ENCODE data around the gene GALNT16.

Gene GALNT16

DNA sequence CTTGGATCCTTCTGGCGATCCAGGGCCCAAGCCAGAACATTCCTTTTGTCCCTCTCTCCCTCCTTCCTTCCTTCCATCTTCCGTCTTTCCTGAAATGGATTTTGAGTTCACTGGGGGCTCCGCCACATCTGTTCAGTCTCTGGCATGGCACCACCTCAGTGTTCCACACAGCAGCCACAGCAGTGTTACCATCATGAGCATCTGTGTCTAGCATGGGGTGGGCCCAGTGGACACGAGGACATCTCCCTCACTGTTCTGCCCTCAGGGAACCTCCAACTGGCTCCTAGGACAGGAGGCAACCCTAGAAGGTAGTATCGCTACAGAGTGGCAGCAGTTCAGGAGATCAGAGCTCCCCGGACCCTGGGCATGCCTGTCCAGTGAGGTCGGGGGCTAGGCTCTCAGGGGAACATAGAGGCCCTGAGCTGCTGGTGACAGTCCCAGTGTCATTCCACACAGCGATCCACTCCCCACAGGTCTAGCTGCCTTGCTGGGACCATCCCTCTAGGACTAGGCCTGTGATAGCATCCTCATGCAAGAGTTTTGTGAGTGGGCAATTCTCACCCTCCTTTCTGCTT is 59.0 kb downstream of the GALNT16 start:
- no peak for ATAC-seq

DNA sequence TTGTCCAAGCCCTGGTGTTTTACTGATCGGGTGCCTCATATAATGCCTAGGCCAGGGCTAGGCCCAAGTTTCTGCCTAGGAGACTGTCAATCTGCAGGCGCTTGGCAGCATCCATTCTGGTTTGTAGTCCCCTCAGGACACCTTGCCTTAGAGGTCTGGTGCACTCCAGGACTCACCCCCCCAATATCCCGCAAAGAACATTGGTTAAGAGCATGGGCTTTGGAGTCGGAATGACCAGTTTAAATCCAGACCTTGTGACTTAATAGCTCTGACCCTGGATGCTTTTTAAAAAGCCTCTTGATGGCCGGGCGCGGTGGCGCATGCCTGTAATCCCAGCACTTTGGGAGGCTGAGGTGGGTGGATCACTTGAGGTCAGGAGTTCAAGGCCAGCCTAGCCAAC is 60.0 kb downstream of the GALNT16 start:
- no peak for ATAC-seq

DNA sequence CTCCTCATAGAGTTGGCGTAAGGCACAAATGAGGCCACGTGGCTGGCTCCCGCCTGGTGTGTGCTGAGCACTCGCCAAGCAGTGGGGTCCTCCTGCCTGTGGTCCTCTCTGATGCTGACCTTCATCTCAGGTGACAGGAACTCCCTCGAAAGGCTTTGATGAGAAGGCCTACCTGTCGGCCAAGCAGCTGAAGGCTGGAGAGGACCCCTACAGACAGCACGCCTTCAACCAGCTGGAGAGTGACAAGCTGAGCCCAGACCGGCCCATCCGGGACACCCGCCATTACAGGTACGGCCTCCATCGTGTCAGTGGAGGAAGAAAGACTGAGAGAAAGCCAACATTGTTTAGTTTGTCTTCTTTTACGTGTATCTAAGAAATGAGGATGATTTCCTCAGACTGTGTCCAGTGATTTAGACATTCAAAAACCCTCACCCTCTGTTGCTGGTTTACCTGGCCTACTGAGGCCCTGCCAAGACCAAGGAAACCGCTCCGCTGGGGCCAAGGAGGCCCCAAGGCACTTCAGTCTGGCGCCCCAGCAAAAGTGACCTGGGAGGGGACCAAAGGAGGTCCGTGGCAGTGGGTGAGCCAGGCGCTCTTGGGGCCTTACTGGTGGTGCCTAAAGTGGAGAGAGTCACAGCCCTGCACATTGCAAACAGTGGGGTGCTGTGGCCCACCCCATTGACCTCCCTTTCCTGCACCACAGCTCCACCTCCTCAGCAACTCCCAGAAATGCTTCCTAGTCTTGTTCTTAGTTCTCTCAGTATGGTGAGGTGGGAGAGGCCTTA is 60.8 kb downstream of the GALNT16 start:
- no peak for ATAC-seq

GRCh38 chr14:69321601-69322330 is 61.8 kb downstream of the GALNT16 start:
- ATAC-seq: no peak

DNA sequence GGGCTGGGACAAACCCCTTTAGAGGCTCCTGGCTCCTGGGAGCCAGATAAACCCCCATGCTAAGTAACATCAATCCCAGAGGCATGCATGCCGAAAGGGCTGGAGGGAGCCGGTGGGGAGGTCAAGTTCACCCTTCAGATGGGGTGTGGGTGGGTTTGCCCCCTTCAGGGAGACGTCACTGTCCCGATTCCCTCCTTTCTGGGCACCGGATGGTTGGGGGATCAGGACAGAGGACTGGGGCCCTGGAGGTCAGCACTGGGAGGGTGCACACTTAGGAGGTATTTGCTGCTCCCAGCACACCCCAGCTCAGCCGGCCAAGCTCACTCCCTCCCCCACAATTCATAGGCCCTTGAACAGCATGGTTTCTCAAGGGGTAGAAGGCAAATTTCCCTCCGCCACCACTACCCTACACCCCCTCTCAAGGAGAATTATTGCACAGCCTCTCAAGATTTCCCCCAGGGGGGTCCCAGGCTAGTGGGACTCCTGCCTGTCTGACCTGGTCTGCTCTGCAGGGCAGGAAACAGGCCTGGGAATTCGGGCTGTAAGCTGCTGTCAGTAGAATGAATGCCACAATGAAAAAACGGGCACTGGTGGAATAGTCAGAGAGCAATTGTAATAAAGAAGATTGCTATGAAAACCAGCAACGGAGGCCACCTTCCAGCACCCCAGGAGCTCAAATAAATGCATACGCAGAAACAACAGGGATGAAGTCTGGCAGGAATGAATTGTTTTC is 63.5 kb downstream of the GALNT16 start:
- no peak for ATAC-seq

DNA sequence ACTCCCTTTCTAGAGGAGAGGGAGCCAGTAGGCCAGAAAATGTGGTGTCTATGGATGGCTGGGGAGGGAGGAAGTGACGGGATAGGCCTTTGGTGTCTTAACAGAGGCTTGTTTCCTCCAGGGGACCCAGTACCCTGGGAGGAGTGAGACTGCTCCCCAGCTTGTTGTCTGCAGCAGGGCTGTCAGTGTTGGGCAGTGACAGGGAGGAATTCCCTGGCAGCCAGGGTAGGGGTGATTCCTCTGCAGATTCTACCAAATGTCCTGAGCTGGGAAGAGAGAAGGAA is 64.0 kb downstream of the GALNT16 start:
- ATAC-seq: no peak

DNA sequence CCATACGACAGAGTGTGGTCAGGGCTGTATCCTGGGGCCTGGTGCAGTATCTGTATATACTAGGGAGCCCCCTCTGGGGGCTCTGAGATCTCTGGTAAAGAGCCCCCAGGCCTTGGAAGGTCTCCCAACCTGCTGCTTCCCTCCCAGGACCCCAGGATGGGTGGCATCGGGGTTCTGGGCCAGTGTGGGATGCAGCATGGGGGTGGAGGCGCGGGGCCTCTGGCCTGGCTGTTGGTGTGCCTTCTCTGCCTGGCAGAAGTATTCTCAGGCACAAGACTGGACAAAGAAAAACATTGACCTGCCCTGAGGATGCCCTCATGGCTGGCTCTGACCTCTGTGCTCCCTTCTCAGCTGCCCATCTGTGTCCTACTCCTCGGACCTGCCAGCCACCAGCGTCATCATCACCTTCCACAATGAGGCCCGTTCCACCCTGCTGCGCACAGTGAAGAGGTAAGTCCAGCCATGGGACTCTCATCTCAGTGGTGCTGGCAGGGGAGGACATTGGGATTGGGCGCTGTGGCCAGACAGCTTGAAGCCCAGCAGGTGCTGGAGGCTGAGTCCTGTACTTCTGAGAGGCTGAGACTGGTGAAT is 64.5 kb downstream of the GALNT16 start:
- ATAC-seq: no peak

DNA sequence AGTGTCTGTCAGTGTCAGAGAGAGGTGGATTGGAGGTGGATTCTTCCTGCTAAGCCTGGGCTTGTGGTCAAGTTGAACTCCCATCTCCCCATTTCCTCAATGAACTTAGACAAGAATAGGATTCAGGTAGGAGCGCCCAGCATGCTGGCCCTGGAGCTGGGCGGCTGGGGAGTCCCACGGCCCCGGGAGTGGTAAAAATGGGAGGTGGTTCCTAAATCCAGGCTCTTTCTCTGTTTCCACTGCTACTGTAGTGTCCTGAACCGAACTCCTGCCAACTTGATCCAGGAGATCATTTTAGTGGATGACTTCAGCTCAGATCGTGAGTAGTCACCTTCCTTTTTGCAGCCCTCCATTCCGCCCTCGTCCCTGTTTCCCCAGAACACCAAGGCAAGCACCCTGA is 65.1 kb downstream of the GALNT16 start:
- no peak for ATAC-seq

- no peak for ATAC-seq
Measured at GRCh38 chr14:69325646-69326265, 65.8 kb downstream of the GALNT16 start.

GRCh38 chr14:69326611-69327010 is 66.7 kb downstream of the GALNT16 start:
- no peak for ATAC-seq

- ATAC-seq: no peak
Measured at GRCh38 chr14:69327507-69327906, 67.5 kb downstream of the GALNT16 start.

DNA sequence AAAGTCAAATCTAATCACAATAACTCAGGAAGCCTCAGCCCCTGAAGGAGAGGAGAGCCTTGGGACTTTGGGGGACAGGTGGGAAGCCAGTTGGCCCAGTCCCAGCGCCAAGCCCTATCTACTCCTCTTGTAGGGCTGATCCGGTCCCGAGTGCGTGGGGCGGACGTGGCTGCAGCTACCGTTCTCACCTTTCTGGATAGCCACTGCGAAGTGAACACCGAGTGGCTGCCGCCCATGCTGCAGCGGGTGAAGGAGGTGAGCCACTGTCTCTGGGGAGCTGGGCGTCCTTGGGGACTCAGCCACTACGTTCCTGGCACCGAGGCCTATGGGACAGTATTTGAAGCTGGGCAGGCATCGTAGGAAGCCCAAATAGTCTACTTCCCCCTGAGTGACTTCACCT is 68.4 kb downstream of the GALNT16 start:
- ATAC-seq: no peak

GRCh38 chr14:69328765-69329164 is 68.8 kb downstream of the GALNT16 start:
- no peak for ATAC-seq

- no peak for ATAC-seq
Measured at GRCh38 chr14:69331206-69331605, 71.2 kb downstream of the GALNT16 start.

DNA sequence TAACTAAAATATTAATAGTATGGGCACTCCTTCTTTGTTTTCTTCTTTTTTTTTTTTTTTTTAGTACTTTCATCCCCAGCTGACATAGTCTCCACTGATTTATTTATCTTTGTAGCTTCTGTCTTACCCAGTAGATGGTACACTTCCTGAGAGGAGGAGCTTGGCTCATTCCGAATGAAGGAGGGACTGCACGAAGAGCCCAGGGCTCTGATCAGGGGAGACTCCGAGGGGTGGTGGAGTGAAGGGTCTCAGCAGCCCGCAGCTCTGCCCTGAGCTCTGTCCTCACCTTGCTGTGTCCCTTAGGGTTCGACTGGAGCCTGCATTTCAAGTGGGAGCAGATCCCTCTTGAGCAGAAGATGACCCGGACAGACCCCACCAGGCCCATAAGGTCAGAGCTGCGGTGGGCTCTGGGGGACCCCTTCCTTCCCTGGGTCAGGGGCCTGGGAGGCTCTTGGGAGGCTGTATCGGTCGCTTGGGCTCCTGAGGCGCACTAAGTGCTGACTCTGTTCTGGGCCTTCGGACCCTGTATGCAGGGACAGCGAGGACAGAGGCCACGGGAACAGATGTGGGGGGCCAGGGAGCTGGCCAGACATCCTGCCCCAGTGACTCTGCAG is 72.9 kb downstream of the GALNT16 start:
- no peak for ATAC-seq

DNA sequence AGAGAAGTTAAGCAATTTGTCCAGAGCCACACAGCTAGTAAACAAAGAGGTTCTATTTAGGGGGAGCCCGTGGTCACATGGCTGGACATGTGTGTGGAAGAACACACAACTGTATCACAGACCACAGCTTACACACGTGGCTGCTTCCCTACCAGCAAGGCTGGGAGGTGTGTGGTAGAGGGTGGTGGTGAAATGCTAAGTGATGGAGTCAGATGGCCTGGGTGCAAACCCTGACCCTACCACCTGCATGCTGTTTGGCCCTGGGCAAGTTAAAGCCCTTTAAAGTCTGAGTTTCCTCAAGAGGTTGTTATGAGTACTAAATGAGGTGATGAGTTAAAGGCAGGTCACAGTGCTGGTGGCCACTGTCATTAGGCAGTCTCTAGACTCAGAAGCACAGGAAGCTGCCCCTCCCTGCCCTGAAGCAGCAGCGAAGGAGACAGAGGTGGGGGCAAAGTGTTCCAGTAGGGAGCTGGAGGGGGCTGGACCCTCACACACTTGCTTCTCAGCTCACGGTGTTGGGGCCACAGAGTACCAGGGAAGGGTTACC is 73.9 kb downstream of the GALNT16 start:
- no peak for ATAC-seq

DNA sequence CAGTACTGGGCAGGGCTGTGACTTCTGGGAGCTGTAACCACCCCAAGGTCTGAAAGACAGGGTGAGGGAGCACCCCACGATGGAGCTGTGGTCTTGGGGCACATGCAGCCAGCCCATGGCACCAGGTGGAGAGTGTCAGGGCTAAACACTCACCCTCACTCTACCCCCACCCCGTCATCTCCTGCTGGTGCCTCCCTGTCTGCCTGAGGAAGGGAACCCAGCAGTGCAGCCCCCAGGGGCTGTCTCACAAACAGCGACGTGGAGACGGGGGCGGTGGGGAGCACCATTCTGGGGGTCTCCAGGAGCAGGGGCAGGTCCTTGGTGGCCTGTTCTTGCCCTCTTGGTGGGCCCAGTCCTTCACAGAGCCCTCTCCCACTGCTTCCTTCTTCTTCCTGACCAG is 74.6 kb downstream of the GALNT16 start:
- ATAC-seq: no peak

DNA sequence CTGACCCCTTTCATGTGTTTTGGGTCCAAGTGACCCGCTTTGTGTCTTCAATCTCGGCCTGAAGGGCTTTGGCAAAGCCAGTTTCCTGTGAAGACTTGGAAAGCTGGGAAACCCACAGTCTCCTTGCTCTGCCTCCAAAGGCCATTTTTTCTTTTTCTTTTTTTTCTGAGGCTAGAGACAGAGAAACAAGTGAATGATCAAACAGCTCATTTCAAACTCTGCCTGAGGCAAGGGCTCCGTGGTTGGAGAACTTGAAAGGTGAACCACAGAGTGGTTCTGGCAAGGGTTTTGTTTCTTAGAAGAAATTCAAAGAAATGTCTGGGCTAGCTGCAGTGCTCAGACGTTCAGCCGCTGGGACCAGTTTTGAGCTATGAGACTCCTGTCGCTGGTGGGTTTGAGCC is 75.4 kb downstream of the GALNT16 start:
- ATAC-seq: no peak

DNA sequence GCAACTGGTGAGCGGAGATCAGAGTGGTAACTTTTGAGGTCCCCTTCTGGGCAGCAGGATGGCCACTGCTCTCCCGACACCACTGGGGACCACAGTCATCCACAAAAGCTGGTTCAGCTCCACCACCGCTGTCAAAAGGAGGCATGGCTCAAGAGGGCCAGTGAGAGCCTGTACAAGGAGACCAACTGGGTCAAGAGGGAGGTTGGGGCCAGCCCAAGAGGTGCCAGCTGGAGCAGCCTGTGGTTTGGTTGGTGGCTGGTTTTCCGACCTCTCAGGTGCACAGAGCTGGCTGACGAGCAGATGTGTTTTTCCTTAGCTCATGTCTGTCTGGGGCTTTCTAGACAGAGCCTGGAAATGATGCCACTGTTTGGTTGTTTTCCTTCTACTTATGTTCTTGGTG is 78.0 kb downstream of the GALNT16 start:
- no peak for ATAC-seq

- no peak for ATAC-seq
Measured at GRCh38 chr14:69339426-69339825, 79.5 kb downstream of the GALNT16 start.

DNA sequence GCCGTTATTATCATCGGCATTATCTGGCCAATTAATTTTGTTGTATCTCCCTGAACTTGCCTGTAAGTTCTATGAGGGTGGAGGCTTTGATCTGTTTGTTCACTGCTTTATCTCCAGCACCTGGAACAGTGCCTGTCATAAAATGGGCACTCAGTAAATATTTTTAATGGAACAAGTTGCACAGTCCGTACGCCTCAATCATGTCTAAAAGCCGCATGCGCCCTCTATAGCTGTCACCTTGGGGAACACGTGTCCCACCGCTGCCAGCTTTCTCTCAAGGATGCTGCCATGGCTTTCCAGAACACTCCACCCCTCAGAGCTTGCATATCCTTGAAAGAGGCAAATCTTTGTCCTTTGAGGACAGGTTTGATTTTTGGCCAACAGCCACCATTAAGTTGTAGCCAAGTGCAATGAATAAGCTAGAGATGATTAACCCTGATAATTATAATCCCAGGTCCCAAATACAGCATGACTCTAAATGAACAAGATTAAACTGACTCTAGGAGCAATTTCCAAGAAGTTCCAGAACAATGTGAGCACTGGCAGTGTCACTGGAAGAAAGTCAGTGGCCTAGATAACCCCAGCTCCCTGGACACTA is 83.1 kb downstream of the GALNT16 start:
- ATAC-seq: no peak

DNA sequence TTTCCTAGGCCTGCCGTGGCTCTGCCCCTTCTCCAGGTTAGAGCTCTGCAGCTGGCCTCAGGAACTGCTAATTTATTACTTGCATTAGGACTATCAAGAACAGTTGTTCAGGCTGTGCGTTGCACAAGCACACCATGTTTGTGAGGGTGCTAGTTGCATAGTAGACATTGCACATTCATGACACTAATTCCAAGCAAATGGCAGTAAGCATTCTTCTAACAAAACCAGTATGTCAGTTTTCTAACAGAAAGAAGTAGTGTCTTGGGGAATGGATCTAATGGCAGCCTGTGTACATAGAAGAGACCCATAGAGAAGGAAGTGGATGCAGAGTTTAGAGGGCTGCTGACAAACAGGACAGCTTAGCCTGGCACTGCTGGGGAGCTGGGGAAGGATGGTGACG is 84.2 kb downstream of the GALNT16 start:
- ATAC-seq: no peak

Data from activated CD4-positive, CD25-positive, alpha-beta regulatory T cell treated with anti-CD3 and anti-CD28 coated beads, Interleukin-2, amount 50 U/mL, for 24 hours (primary cell).